H1 (cell line): ENCODE measurements around the gene PRSS22. TPM values are rescaled to one million over a fixed set of nuclear protein-coding genes. Genes with fewer than 3 reads are reported as not detected.

Experiments used
- CTCF ChIA-PET: fragments of 300-600 bp; sonication (Branson Sonifier 250); formaldehyde crosslinking; loops from one replicate; lab custom pipeline; 2021; ENCODE audit not compliant: partially characterized antibody; lab: Charles Lee
- POLR2A ChIA-PET: fragments of 300-600 bp; sonication (Branson Sonifier 250); formaldehyde crosslinking; loops from one replicate; lab custom pipeline; 2021; ENCODE audit warnings: inconsistent platforms; ENCODE audit not compliant: partially characterized antibody; lab: Charles Lee
- DNase-seq, 2 experiments: peaks; one replicate each; pipeline versions ENCODE4 v3.0.0 to v3.0.0-alpha.2; 2010 to 2022; ENCODE audit warnings: low spot score in 2 of 2, low read depth in 1 of 2, mixed read lengths in 1 of 2
- FAIRE-seq: peaks from 2 replicates; lab custom pipeline; 2011; peaks lifted over from hg19 to GRCh38; lab: Jason Lieb, UNC
- H2AFZ ChIP-seq: 2 replicates; pipeline ENCODE4 v1.8.1; 2012; ENCODE audit warnings: low read length, inconsistent platforms
- H2AK5ac ChIP-seq: 2 replicates; pipeline ENCODE4 v1.6.1; 2013; ENCODE audit warnings: low read depth, low read length
- H2BK120ac ChIP-seq: replicated peaks from 2 replicates; pipeline ENCODE3; 2013; ENCODE audit warnings: low read depth, low read length, inconsistent platforms
- H2BK12ac ChIP-seq: 2 replicates; pipeline ENCODE4 v1.6.1; 2013; ENCODE audit warnings: low read depth, low read length
- H2BK15ac ChIP-seq: 2 replicates; pipeline ENCODE4 v1.6.1; 2013; ENCODE audit warnings: low read length
- H2BK20ac ChIP-seq: 2 replicates; pipeline ENCODE4 v1.6.1; 2013; ENCODE audit warnings: low read length
- H2BK5ac ChIP-seq: 2 replicates; pipeline ENCODE4 v1.6.1; 2013; ENCODE audit warnings: low read depth, low read length
- H3K14ac ChIP-seq: 2 replicates; pipeline ENCODE4 v1.6.1; 2013; ENCODE audit warnings: inconsistent platforms; ENCODE audit not compliant: insufficient read length
- H3K18ac ChIP-seq: 2 replicates; pipeline ENCODE4 v1.6.1; 2013; ENCODE audit warnings: low read length; ENCODE audit errors: extremely low read depth
- H3K23ac ChIP-seq: 2 replicates; pipeline ENCODE4 v1.6.1; 2013; ENCODE audit warnings: inconsistent platforms; ENCODE audit not compliant: insufficient read length
- H3K23me2 ChIP-seq: 2 replicates; pipeline ENCODE4 v1.6.1; 2013; ENCODE audit warnings: low read depth, low read length
- H3K27ac ChIP-seq: 2 replicates; pipeline ENCODE4 v1.6.1; 2011; ENCODE audit warnings: low read depth, low read length, inconsistent platforms
- H3K27me3 ChIP-seq, 4 experiments: replicated peaks in 1 of 4; 1 replicate in 1 of 4; 2 replicates in 3 of 4; pipeline versions ENCODE4 v1.6.1 to v1.8.1; 2011 to 2013; ENCODE audit warnings: low read length in 3 of 4, mild to moderate bottlenecking in 3 of 4, inconsistent platforms in 2 of 4, mixed read lengths in 2 of 4, moderate library complexity in 1 of 4; ENCODE audit not compliant: control insufficient read depth in 3 of 4, insufficient read depth in 3 of 4; ENCODE audit errors: extremely low read depth in 1 of 4
- H3K36me3 ChIP-seq, 4 experiments: 2 replicates each; pipeline versions ENCODE4 v1.6.1 to v1.8.1; 2011 to 2013; ENCODE audit warnings: mild to moderate bottlenecking in 4 of 4, low read length in 3 of 4, moderate library complexity in 2 of 4, control low read depth in 1 of 4, inconsistent platforms in 1 of 4; ENCODE audit not compliant: insufficient read depth in 4 of 4, control insufficient read depth in 2 of 4
- H3K4ac ChIP-seq: replicated peaks from 2 replicates; pipeline ENCODE3; 2013; ENCODE audit warnings: low read length, low read depth, mixed read lengths, inconsistent platforms; ENCODE audit not compliant: insufficient read length
- H3K4me1 ChIP-seq, 4 experiments: replicated peaks in 1 of 4; 1 replicate in 1 of 4; 2 replicates in 3 of 4; pipeline versions ENCODE4 v1.6.1 to v1.8.1; 2011 to 2013; ENCODE audit warnings: low read length in 3 of 4, inconsistent platforms in 2 of 4, mixed read lengths in 1 of 4; ENCODE audit not compliant: insufficient read depth in 4 of 4, control insufficient read depth in 3 of 4
- H3K4me2 ChIP-seq, 2 experiments: 2 replicates each; pipeline versions ENCODE4 v1.6.1 to v1.8.1; 2011 to 2013; ENCODE audit warnings: low read depth in 2 of 2, low read length in 2 of 2, control low read depth in 1 of 2, inconsistent platforms in 1 of 2, mild to moderate bottlenecking in 1 of 2; ENCODE audit not compliant: insufficient read depth in 1 of 2
- H3K4me3 ChIP-seq, 4 experiments: fragments of 200-600, 300-600 bp in 1 of 4; sonication (generic), shearing (Covaris generic), sonication (Bioruptor Twin) in 1 of 4; 2 replicates each; pipeline versions ENCODE4 v1.5.1 to v1.8.1; 2011 to 2016; ENCODE audit warnings: low read length in 4 of 4, low read depth in 3 of 4, control low read depth in 2 of 4, inconsistent platforms in 2 of 4, mild to moderate bottlenecking in 2 of 4, mixed read lengths in 1 of 4, moderate library complexity in 1 of 4; ENCODE audit not compliant: insufficient read depth in 2 of 4; ENCODE audit errors: extremely low read depth in 1 of 4
- H3K56ac ChIP-seq: replicated peaks from 2 replicates; pipeline ENCODE3; 2013; ENCODE audit warnings: low read depth, mild to moderate bottlenecking, mixed read lengths, low read length, inconsistent platforms; ENCODE audit not compliant: insufficient read length
- H3K79me1 ChIP-seq: 2 replicates; pipeline ENCODE4 v1.6.1; 2013; ENCODE audit warnings: low read depth, low read length, control low read depth
- H3K79me2 ChIP-seq, 2 experiments: 2 replicates each; pipeline versions ENCODE4 v1.6.1 to v1.8.1; 2012 to 2013; ENCODE audit warnings: low read length in 2 of 2, mild to moderate bottlenecking in 2 of 2, inconsistent platforms in 1 of 2; ENCODE audit not compliant: insufficient read depth in 2 of 2, control insufficient read depth in 1 of 2
- H3K9ac ChIP-seq, 4 experiments: replicated peaks in 1 of 4; 1 replicate in 1 of 4; 2 replicates in 3 of 4; pipeline versions ENCODE4 v1.6.1 to v1.8.1; 2011 to 2013; ENCODE audit warnings: low read depth in 3 of 4, low read length in 3 of 4, control low read depth in 2 of 4, mild to moderate bottlenecking in 2 of 4, moderate library complexity in 2 of 4, inconsistent platforms in 1 of 4; ENCODE audit errors: extremely low read depth in 1 of 4
- H3K9me3 ChIP-seq, 2 experiments: 2 replicates each; pipeline versions ENCODE4 v1.6.1 to v1.8.1; 2012 to 2013; ENCODE audit warnings: mild to moderate bottlenecking in 2 of 2, moderate library complexity in 2 of 2, control low read depth in 1 of 2, inconsistent platforms in 1 of 2, low read depth in 1 of 2, low read length in 1 of 2, mixed read lengths in 1 of 2; ENCODE audit not compliant: insufficient read depth in 2 of 2
- H4K20me1 ChIP-seq, 2 experiments: replicated peaks in 1 of 2; 2 replicates each; pipeline versions ENCODE3 to v1.8.1; 2011 to 2013; ENCODE audit warnings: inconsistent platforms in 2 of 2, low read length in 2 of 2, mild to moderate bottlenecking in 1 of 2; ENCODE audit not compliant: insufficient read depth in 2 of 2, control insufficient read depth in 1 of 2
- H4K5ac ChIP-seq: 2 replicates; pipeline ENCODE4 v1.6.1; 2013; ENCODE audit warnings: low read length, low read depth, mixed read lengths, inconsistent platforms; ENCODE audit not compliant: insufficient read length
- H4K8ac ChIP-seq: 2 replicates; pipeline ENCODE4 v1.8.0; 2013; ENCODE audit warnings: mild to moderate bottlenecking, moderate library complexity, low read length, inconsistent platforms; ENCODE audit not compliant: insufficient read depth; ENCODE audit errors: extremely low read depth
- H4K91ac ChIP-seq: replicated peaks from 2 replicates; pipeline ENCODE3; 2013; ENCODE audit warnings: low read length, mixed read lengths, inconsistent platforms; ENCODE audit not compliant: insufficient read length
- ATF3 ChIP-seq: IDR thresholded peaks from 2 replicates; pipeline ENCODE4 v1.6.1; 2011; ENCODE audit warnings: low read depth, mild to moderate bottlenecking, low read length; ENCODE audit not compliant: insufficient read depth
- E2F6 ChIP-seq: IDR thresholded peaks from 2 replicates; pipeline ENCODE4 v1.6.1; 2012; ENCODE audit warnings: inconsistent platforms
- GABPA ChIP-seq: IDR thresholded peaks from 2 replicates; pipeline ENCODE4 v1.6.1; 2011; ENCODE audit warnings: mild to moderate bottlenecking, low read length, moderate library complexity, borderline replicate concordance; ENCODE audit not compliant: insufficient read depth
- GTF2F1 ChIP-seq: IDR thresholded peaks from 2 replicates; pipeline ENCODE4 v1.6.1; 2012; ENCODE audit warnings: low read depth, low read length, improper control_type of control experiment, borderline replicate concordance
- HDAC6 ChIP-seq: IDR thresholded peaks from one replicate; pipeline ENCODE4 v1.7.1; 2012; ENCODE audit warnings: low read depth, mild to moderate bottlenecking, inconsistent platforms, low read length, moderate library complexity
- NANOG ChIP-seq: IDR thresholded peaks from 2 replicates; pipeline ENCODE4 v1.6.1; 2011; ENCODE audit warnings: low read length, low read depth, mild to moderate bottlenecking, inconsistent platforms; ENCODE audit not compliant: insufficient read depth, poor library complexity, severe bottlenecking
- RBBP5 ChIP-seq: IDR thresholded peaks from 2 replicates; pipeline ENCODE4 v1.7.1; 2012; ENCODE audit warnings: low read depth, mild to moderate bottlenecking, inconsistent platforms, low read length, moderate library complexity, borderline replicate concordance
- SUZ12 ChIP-seq: fragments of 200-600 bp; sonication (generic); IDR thresholded peaks from 2 replicates; pipeline ENCODE4 v1.6.1; 2012; ENCODE audit warnings: mild to moderate bottlenecking, inconsistent platforms, low read length, moderate library complexity, mixed read lengths
- TAF7 ChIP-seq: optimal IDR thresholded peaks from 2 replicates; pipeline ENCODE3; 2011; ENCODE audit warnings: low read depth, mild to moderate bottlenecking, inconsistent platforms, low read length, moderate library complexity, borderline replicate concordance
- WGBS, 2 experiments: shearing (Covaris generic) in 1 of 2; methylation state at CpG; one replicate each; pipeline versions ENCODE4 v1.1.6 to v1.1.7; 2013 to 2015; ENCODE audit warnings: low lambda C conversion rate in 2 of 2, mixed read lengths in 2 of 2, inconsistent platforms in 1 of 2, low coverage in 1 of 2, missing lambda C conversion rate in 1 of 2; ENCODE audit not compliant: insufficient replicate concordance in 2 of 2, insufficient coverage in 1 of 2, insufficient read length in 1 of 2; ENCODE audit errors: extremely low coverage in 1 of 2, missing lambda C conversion rate in 1 of 2; 5-methylcytosine and 5-hydroxymethylcytosine counted together
- polyA plus RNA-seq, 7 experiments: library from polyadenylated mRNA; depleted of rRNA in 3 of 7; stranded (reverse) in 5 of 7; unstranded in 2 of 7; fragments of >200 nt in 5 of 7; fragments of 200-250 nt in 2 of 7; gene quantifications; 1 replicate in 5 of 7; 2 replicates in 1 of 7; 4 replicates in 1 of 7; pipeline versions ENCODE4 v1.2.1 to v1.2.3, GENCODE V29; 2011 to 2013; ENCODE audit warnings: missing spikeins in 2 of 7, mixed read lengths in 2 of 7
- total RNA-seq: library from RNA; stranded (reverse); fragmentation: NEBNext Ultra II Directional; extraction: Animal tissue kit (Norgen Biotek cat#: 25700); gene quantifications from 2 replicates; pipeline ENCODE4 v1.2.1, GENCODE V29; 2021

The PRSS22 gene
- total and polyA plus RNA-seq, 2 of the 8 experiments (the other 6 are each of a cell fraction or from before 2014, with no cell fraction given), result 4.0 to 4.4 TPM

- no peak for TF ChIP-seq E2F6
- TF ChIP-seq HDAC6, result no peak
- TF ChIP-seq ATF3, result no peak
- TF ChIP-seq GABPA, result no peak
- TF ChIP-seq NANOG, result no peak
- no peak for TF ChIP-seq GTF2F1
- no peak for TF ChIP-seq RBBP5
- TF ChIP-seq TAF7, result no peak
- TF ChIP-seq SUZ12, result no peak
- DNase-seq (no peak), FAIRE-seq (no peak)
- H2BK120ac ChIP-seq, result no peak overlapping the region
- no peak overlapping the region for H2BK15ac ChIP-seq
- H3K4me1 ChIP-seq, result no peaks in the 10 kb centered on the region
- ChIA-PET CTCF (interaction anchor here (0.6 to 0.7 kb wide), 2 partner anchors 94 to 132 kb away, joined by 3 to 4 read pairs; no protein-coding TSS in a partner anchor), POLR2A (no interaction called here)
- no peaks in the 10 kb centered on the region for H3K23me2 ChIP-seq
- H2BK20ac ChIP-seq, result no peak overlapping the region
- H4K5ac ChIP-seq, result no peak overlapping the region
- H3K9me3 ChIP-seq, result no peaks in the 10 kb centered on the region
- H2BK5ac ChIP-seq, result no peak overlapping the region
- no peaks in the 10 kb centered on the region for H4K20me1 ChIP-seq
- no peak overlapping the region; the same call in 1 of the 2 replicates for H4K8ac ChIP-seq
- H3K9ac ChIP-seq, result no peak overlapping the region
- H2AFZ ChIP-seq, result no peak overlapping the region
- H3K27ac ChIP-seq, result no peak overlapping the region
- H4K91ac ChIP-seq, result no peak overlapping the region
- H3K79me1 ChIP-seq, result no peaks in the 10 kb centered on the region
- H3K4me2 ChIP-seq, result no peak overlapping the region
- no peaks in the 10 kb centered on the region for H3K27me3 ChIP-seq
- H3K79me2 ChIP-seq, result no peaks in the 10 kb centered on the region
- WGBS, 2 experiments, result 79% methylated on average over 14 of the region's 14 CpGs; no CpG with 5 or more reads in 1 of the 2 experiments
- no peak overlapping the region for H3K4ac ChIP-seq
- H3K18ac ChIP-seq, result no peak overlapping the region
- H3K36me3 ChIP-seq, result no peaks in the 10 kb centered on the region
- no peak overlapping the region for H2AK5ac ChIP-seq
- H3K56ac ChIP-seq, result no peak overlapping the region
- H2BK12ac ChIP-seq, result no peak overlapping the region
- H3K14ac ChIP-seq, result no peak overlapping the region
- H3K4me3 ChIP-seq, result no peak overlapping the region
- H3K23ac ChIP-seq, result no peak overlapping the region
Observed at GRCh38 chr16:2827831-2828520, 30.0 kb downstream of the PRSS22 start.
